ENCODE measurements around the gene KIF23.

Gene KIF23

GRCh38 chr15:69454953-69455352 lies 40.8 kb downstream of the KIF23 start:
- Histone ChIP-seq H3K9me3 (ENCODE audit: insufficient read depth, low read length) (no peaks in the 10 kb centered on the region), H4K20me1 (ENCODE audit: low read depth, low read length) (peaks cover 35% of the 10 kb centered on the region), H3K36me3 (ENCODE audit: low read length) (peaks cover 31% of the 10 kb centered on the region), H3K79me2 (ENCODE audit: insufficient read depth, low read length) (peaks cover 31% of the 10 kb centered on the region), H3F3A (ENCODE audit: insufficient read depth) (peaks cover 74% of the 10 kb centered on the region), H3K4me3 (ENCODE audit: insufficient read depth, low read length, poor library complexity, severe bottlenecking) (peak overlapping the region; percentile 91), H3K9ac (ENCODE audit: low read length) (peak overlapping the region; percentile 92), H2AFZ (ENCODE audit: low read depth, low read length, severe bottlenecking) (no peak overlapping the region), H3K4me2 (ENCODE audit: low read depth, low read length, poor library complexity, severe bottlenecking) (peak overlapping the region; percentile 69), H3K27me3 (ENCODE audit: low read length) (no peaks in the 10 kb centered on the region), H3K9me2 (replicated peaks; ENCODE audit: insufficient read depth, low read length) (no peaks in the 10 kb centered on the region), H3K27ac (ENCODE audit: low read depth, low read length) (peak overlapping the region; percentile 65; the same call in 1 of the 2 replicates)
- TF ChIP-seq EZH2phosphoT487 (conservative IDR thresholded peaks at IDR 0.05; ENCODE audit: low read length): no peak
- no peak for TF ChIP-seq CTCF (IDR thresholded peaks at IDR 0.05; ENCODE audit: insufficient read depth, low read length, poor library complexity, severe bottlenecking)

- Histone ChIP-seq H3K9me2 (replicated peaks; ENCODE audit: insufficient read depth, low read length) (no peaks in the 10 kb centered on the region), H3K36me3 (ENCODE audit: low read length) (peaks cover 31% of the 10 kb centered on the region), H3K79me2 (ENCODE audit: insufficient read depth, low read length) (peaks cover 31% of the 10 kb centered on the region), H2AFZ (ENCODE audit: low read depth, low read length, severe bottlenecking) (no peak overlapping the region), H3K27me3 (ENCODE audit: low read length) (no peaks in the 10 kb centered on the region), H3K9ac (ENCODE audit: low read length) (no peak overlapping the region), H3F3A (ENCODE audit: insufficient read depth) (peaks cover 67% of the 10 kb centered on the region), H3K9me3 (ENCODE audit: insufficient read depth, low read length) (no peaks in the 10 kb centered on the region), H3K27ac (ENCODE audit: low read depth, low read length) (no peak overlapping the region), H3K4me3 (ENCODE audit: insufficient read depth, low read length, poor library complexity, severe bottlenecking) (no peak overlapping the region), H3K4me2 (ENCODE audit: low read depth, low read length, poor library complexity, severe bottlenecking) (no peak overlapping the region), H4K20me1 (ENCODE audit: low read depth, low read length) (peaks cover 35% of the 10 kb centered on the region)
- TF ChIP-seq EZH2phosphoT487 (conservative IDR thresholded peaks at IDR 0.05; ENCODE audit: low read length): no peak
- no peak for TF ChIP-seq CTCF (IDR thresholded peaks at IDR 0.05; ENCODE audit: insufficient read depth, low read length, poor library complexity, severe bottlenecking)
Observed at GRCh38 chr15:69456208-69457166, 42.3 kb downstream of the KIF23 start.

GRCh38 chr15:69457304-69458280 lies 43.4 kb downstream of the KIF23 start:
- H4K20me1 ChIP-seq (ENCODE audit: low read depth, low read length): peaks cover 35% of the 10 kb centered on the region
- no peak overlapping the region for H3K9ac ChIP-seq (ENCODE audit: low read length)
- peak overlapping the region; percentile 17; the same call in 1 of the 2 replicates for H3K27ac ChIP-seq (ENCODE audit: low read depth, low read length)
- H3F3A ChIP-seq (ENCODE audit: insufficient read depth): peaks cover 56% of the 10 kb centered on the region
- no peak overlapping the region for H2AFZ ChIP-seq (ENCODE audit: low read depth, low read length, severe bottlenecking)
- no peaks in the 10 kb centered on the region for H3K27me3 ChIP-seq (ENCODE audit: low read length)
- no peak overlapping the region for H3K4me2 ChIP-seq (ENCODE audit: low read depth, low read length, poor library complexity, severe bottlenecking)
- TF ChIP-seq CTCF (IDR thresholded peaks at IDR 0.05; ENCODE audit: insufficient read depth, low read length, poor library complexity, severe bottlenecking): no peak
- H3K79me2 ChIP-seq (ENCODE audit: insufficient read depth, low read length): peaks cover 31% of the 10 kb centered on the region
- peaks cover 31% of the 10 kb centered on the region for H3K36me3 ChIP-seq (ENCODE audit: low read length)
- no peak overlapping the region for H3K4me3 ChIP-seq (ENCODE audit: insufficient read depth, low read length, poor library complexity, severe bottlenecking)
- H3K9me2 ChIP-seq (replicated peaks; ENCODE audit: insufficient read depth, low read length): no peaks in the 10 kb centered on the region
- no peaks in the 10 kb centered on the region for H3K9me3 ChIP-seq (ENCODE audit: insufficient read depth, low read length)

Measured in SU-DHL-6 (cell line).